Right lobe of liver (tissue), 6 donors: Measurements from ENCODE around the gene MRPL18. TPM values are rescaled to one million over a fixed set of nuclear protein-coding genes. Genes with fewer than 3 reads are reported as not detected.
A peak's percentile ranks its signal among the peaks of the same experiment; 100 is the strongest.

Experiments used
- ATAC-seq, 4 donors: fragments of 200-7000 bp; cut with Tn5 transposase; one replicate each; pipeline ENCODE4 v1.9.1; 2020; ENCODE audit warnings: mild to moderate bottlenecking in 4 of 4, moderate library complexity in 4 of 4
- DNase-seq, 3 donors: peaks; one replicate each; pipeline ENCODE4 v3.0.0-alpha.2; 2020
- H3K27ac ChIP-seq, 3 donors: fragments of 200-600 bp; one replicate each; pipeline ENCODE4 v1.8.0; 2022
- H3K27me3 ChIP-seq, 2 donors: fragments of 200-600 bp; one replicate each; pipeline ENCODE4 v1.8.0; 2022
- H3K36me3 ChIP-seq, 4 donors: fragments of 200-600 bp; sonication (generic) in 1 of 4; one replicate each; pipeline versions ENCODE4 v1.5.1 to v1.8.0; 2017 to 2022; ENCODE audit warnings: control low read depth in 1 of 4
- H3K4me1 ChIP-seq, 4 donors: fragments of 200-600 bp; sonication (generic) in 1 of 4; one replicate each; pipeline versions ENCODE4 v1.5.1 to v1.8.0; 2017 to 2022; ENCODE audit warnings: control low read depth in 1 of 4
- H3K4me3 ChIP-seq, 3 donors: fragments of 200-600 bp; one replicate each; pipeline ENCODE4 v1.8.0; 2022
- H3K9me3 ChIP-seq, 4 donors: fragments of 200-600 bp; sonication (generic) in 1 of 4; one replicate each; pipeline versions ENCODE4 v1.5.1 to v1.8.0; 2017 to 2022; ENCODE audit warnings: control low read depth in 1 of 4
- CTCF ChIP-seq, 4 donors: fragments of 200-600 bp in 3 of 4; fragments of 450-650 bp in 1 of 4; IDR thresholded peaks; one replicate each; pipeline versions ENCODE4 v1.5.1 to v1.8.0; 2016 to 2022; ENCODE audit warnings: antibody characterized with exemption in 4 of 4, mild to moderate bottlenecking in 2 of 4
- POLR2A ChIP-seq: fragments of 450-650 bp; IDR thresholded peaks from one replicate; pipeline ENCODE4 v1.6.1; 2017; ENCODE audit warnings: antibody characterized with exemption, mild to moderate bottlenecking
- WGBS: methylation state at CpG from one replicate; pipeline ENCODE4 v1.1.6; 2018; ENCODE audit warnings: low coverage, low lambda C conversion rate; ENCODE audit not compliant: insufficient coverage; ENCODE audit errors: missing lambda C conversion rate; 5-methylcytosine and 5-hydroxymethylcytosine counted together
- intact Hi-C, 2 donors: fragments of 100-400 bp; cut with DNase I; formaldehyde crosslinking; loops; one replicate each; pipeline versions ENCODE4 v1.11.2 to v1.14.1; 2022
- total RNA-seq, 6 experiments: library from RNA; depleted of rRNA in 2 of 6; stranded (reverse); fragments of >200 nt in 2 of 6; fragmentation: NEBNext Ultra II Directional in 3 of 6; extraction: Animal tissue kit (Norgen Biotek cat#: 25700) in 3 of 6; gene quantifications; one replicate each; pipeline versions ENCODE4 v1.1.0 to v1.2.4, GENCODE V29; 2016 to 2023
- donor health status: DM: no; HTN: yes; CAD: no.
- donor health status: DM: no; HTN: no; CAD: no.
- donor health status: DM: no; HTN: no; CAD: no.
- donor health status: DM: no; HTN: yes; CAD: no.
- donor health status: DM: no; HTN: yes; CAD: no.

MRPL18 gene
- total RNA-seq, 6 experiments from 2014 or later = 26.6 to 78.5 (median 43.1) TPM

DNA sequence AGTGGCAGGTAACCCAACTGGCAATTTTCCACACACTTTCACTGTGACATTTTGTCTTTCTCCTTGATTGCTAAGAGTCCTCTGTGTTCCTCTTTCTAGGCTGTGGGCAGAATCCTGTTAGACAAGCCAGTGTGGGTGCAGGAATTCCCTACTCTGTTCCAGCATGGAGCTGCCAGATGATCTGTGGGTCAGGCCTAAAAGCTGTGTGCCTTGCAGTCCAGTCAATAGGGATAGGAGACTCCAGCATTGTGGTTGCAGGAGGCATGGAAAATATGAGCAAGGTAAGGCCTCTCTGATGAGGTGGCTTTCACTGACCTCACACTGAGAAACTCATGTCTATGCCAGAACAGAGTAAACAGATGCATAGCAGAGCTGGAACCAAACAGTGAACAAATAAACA, 23.4 kb upstream of the MRPL18 start:
- no peak for TF ChIP-seq POLR2A
- no peak for TF ChIP-seq CTCF (IDR thresholded peaks at IDR 0.05)
- Histone ChIP-seq H3K4me3 (no peak overlapping the region), H3K36me3 (peaks cover 3 to 53% (median 20%) of the 10 kb centered on the region in 4 donors), H3K27me3 (no peaks in the 10 kb centered on the region), H3K9me3 (no peaks in the 10 kb centered on the region), H3K27ac (peak overlapping the region in 2 of 3 donors; percentile 51 to 55), H3K4me1 (peaks cover 0 to 21% (median 4%) of the 10 kb centered on the region in 4 donors)
- ATAC-seq = peak in 2 of 4 donors; percentile 10 to 26
- no peak for DNase-seq
- intact Hi-C loops = no loop called here

GRCh38 chr6:159769470-159769869, 20.8 kb upstream of the MRPL18 start:
- DNase-seq (no peak), ATAC-seq (no peak)
- no peak overlapping the region for H3K4me3 ChIP-seq
- peaks cover 0 to 5% (median under 1%) of the 10 kb centered on the region in 4 donors for H3K4me1 ChIP-seq
- intact Hi-C loops = no loop called here
- no peaks in the 10 kb centered on the region for H3K9me3 ChIP-seq
- no peaks in the 10 kb centered on the region for H3K27me3 ChIP-seq
- peaks cover 3 to 51% (median 17%) of the 10 kb centered on the region in 4 donors for H3K36me3 ChIP-seq
- H3K27ac ChIP-seq = no peak overlapping the region
- TF ChIP-seq CTCF (IDR thresholded peaks at IDR 0.05) (no peak), POLR2A (no peak)

DNA sequence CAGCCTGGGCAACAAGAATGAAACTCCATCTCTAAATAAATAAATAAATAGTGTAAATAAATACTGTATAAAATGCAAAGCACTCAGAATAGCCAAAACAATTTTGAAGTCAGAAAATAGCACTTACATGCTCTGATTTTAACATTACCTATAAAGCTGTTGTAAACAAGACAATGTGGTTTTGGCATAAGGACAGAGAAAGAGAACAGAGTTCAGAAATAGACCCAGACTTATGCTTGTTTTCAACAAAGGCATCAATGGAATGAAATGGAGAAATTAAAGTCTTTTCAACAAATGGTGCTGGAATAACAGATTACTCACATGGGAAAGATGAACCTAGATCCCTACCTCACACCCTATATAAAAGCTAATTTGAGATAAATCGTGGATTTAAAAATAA, 18.1 kb upstream of the MRPL18 start:
- Histone ChIP-seq H3K27me3 (no peaks in the 10 kb centered on the region), H3K4me1 (no peaks in the 10 kb centered on the region), H3K36me3 (peaks cover 0 to 61% (median 13%) of the 10 kb centered on the region in 4 donors), H3K4me3 (no peak overlapping the region), H3K27ac (no peak overlapping the region), H3K9me3 (no peaks in the 10 kb centered on the region)
- DNase-seq = no peak
- intact Hi-C loops = no loop called here
- WGBS = 24% methylated on average over 1 of the region's 1 CpG
- TF ChIP-seq CTCF (IDR thresholded peaks at IDR 0.05) (no peak), POLR2A (no peak)
- ATAC-seq = no peak

GRCh38 chr6:159777240-159777904, 12.9 kb upstream of the MRPL18 start:
- H3K36me3 ChIP-seq = peaks cover 12 to 81% (median 28%) of the 10 kb centered on the region in 4 donors
- H3K27me3 ChIP-seq = no peaks in the 10 kb centered on the region
- TF ChIP-seq CTCF (IDR thresholded peaks at IDR 0.05) = no peak
- H3K9me3 ChIP-seq = no peaks in the 10 kb centered on the region
- no peak overlapping the region for H3K27ac ChIP-seq
- no peak overlapping the region for H3K4me3 ChIP-seq
- intact Hi-C loops = no loop called here
- ATAC-seq = no peak
- DNase-seq = no peak
- peaks cover 0 to 11% (median 0%) of the 10 kb centered on the region in 4 donors for H3K4me1 ChIP-seq
- 76% methylated on average over 4 of the region's 7 CpGs for WGBS

GRCh38 chr6:159778131-159778530, 12.1 kb upstream of the MRPL18 start:
- ATAC-seq (no peak), DNase-seq (no peak)
- no peak overlapping the region for H3K4me3 ChIP-seq
- peaks cover 0 to 11% (median 0%) of the 10 kb centered on the region in 4 donors for H3K4me1 ChIP-seq
- intact Hi-C loops = no loop called here
- no peaks in the 10 kb centered on the region for H3K27me3 ChIP-seq
- peaks cover 12 to 84% (median 33%) of the 10 kb centered on the region in 4 donors for H3K36me3 ChIP-seq
- no peak overlapping the region for H3K27ac ChIP-seq
- no peaks in the 10 kb centered on the region for H3K9me3 ChIP-seq
- WGBS = 46% methylated on average over 1 of the region's 1 CpG
- TF ChIP-seq CTCF (IDR thresholded peaks at IDR 0.05) (no peak), POLR2A (no peak)
